Fibroblast of skin of left biceps (primary cell): Measurements from ENCODE around the gene TMEM95.

Source experiments
- DNase-seq, 2 experiments: peaks; one replicate each; pipeline ENCODE4 v3.0.0-alpha.2; 2013; ENCODE audit warnings: low read depth in 2 of 2

TMEM95 gene

DNA sequence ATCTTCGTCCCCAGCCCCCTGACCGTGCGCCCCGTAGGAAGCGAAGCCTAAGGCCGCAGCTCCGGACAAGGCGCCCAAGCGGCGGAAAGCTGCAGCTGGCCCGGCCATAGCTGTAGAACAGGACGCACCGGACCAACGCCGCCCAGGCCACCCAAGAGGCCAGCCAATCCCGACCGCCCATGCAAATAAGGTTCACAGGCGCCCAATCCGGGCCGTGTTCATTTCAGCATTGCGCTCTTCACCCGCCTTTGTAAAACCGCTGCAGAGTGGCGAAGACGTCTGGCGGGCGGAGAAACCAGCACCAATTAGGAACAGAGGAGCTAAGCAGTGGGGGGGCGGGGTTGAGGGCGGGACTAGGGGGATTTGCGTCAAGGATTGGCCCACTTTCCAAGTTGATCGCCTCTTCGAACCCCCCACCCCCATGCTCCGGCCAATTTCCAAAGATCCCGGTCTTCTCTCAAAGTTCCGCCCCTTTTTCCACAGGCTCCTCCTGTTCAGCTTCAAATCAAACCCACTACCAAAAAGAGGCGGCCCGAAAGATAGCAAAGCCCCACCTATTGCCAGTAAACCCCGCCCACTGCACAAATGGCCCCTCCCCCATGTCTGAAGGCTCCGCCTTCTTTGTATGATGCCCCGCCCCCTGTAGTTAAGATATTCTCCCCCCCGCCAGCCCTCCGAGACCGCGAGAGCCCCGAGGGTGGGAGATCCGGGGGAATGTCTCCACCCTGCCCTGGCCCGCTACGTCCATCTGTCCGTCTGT is 49.2 kb downstream of the TMEM95 start, which contains the start of gene TMEM256:
Gene TMEM256, minus strand, starts transcription at position 121 of the 760 bp plus-strand sequence. Its CDS starts 13 bp downstream, at position 108.
- DNase-seq: peak; percentile 99

DNA sequence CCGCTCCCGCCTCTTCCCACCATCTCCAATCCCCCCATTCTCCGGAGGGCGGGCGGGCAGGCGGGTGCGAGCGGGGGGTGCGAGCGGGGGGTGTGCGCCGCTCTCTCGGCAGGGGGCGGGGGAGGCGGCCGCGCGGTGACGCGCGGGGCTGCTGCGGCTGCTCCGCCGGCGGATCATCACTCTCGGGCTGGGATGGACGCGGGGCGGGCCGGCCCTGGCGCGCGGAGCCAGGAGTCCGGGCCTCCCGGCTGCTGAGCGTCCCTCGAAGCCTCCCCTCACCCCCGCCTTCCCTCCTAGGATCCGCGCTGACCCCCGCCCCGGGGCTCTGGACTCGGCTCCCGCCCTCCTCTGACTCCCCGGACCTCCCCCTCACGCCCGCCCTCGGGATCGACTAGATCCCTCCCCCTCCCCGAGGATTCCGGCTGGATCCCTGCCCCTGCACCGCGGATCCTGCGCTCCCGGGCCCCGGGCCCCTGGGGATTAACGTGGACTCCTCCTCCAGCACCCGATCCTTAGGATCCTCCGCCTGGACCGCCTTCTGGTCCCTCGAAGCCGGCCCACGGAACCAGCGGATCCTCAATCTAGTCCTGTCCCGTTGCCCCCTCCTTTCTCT is 49.9 kb downstream of the TMEM95 start:
- DNase-seq: no peak

- no peak for DNase-seq
Observed at GRCh38 chr17:7405350-7406234, 50.6 kb downstream of the TMEM95 start.

- DNase-seq: no peak
Observed at GRCh38 chr17:7406235-7406825, 51.4 kb downstream of the TMEM95 start.
